A549 (cell line): Measurements from ENCODE around the gene FBXW12. TPM values are rescaled to one million over a fixed set of nuclear protein-coding genes. Genes with fewer than 3 reads are reported as not detected.

Experiments
- ATAC-seq, 2 experiments: fragments of 200-7000 bp in 1 of 2; fragments of >200 bp in 1 of 2; cut with Nextera tagmentation in 1 of 2; cut with Tn5 transposase in 1 of 2; 3 replicates each; pipeline versions ENCODE4 v1.8.0 to v1.9.1; 2018 to 2020; ENCODE audit warnings: mild to moderate bottlenecking in 1 of 2, moderate library complexity in 1 of 2
- CTCF ChIA-PET: fragments of 300-600 bp; sonication (Branson Sonifier 250); formaldehyde crosslinking; extraction: SDS; loops from one replicate; lab custom pipeline; 2021; ENCODE audit warnings: antibody characterized with exemption, inconsistent platforms; lab: Yijun Ruan, JAX
- POLR2A ChIA-PET: fragments of 350-600 bp; formaldehyde crosslinking; extraction: SDS; loops from one replicate; lab custom pipeline; 2021; ENCODE audit warnings: antibody characterized with exemption, inconsistent platforms; lab: Yijun Ruan, JAX
- DNase-seq, 2 experiments: peaks; one replicate each; pipeline versions ENCODE4 v3.0.0 to v3.0.0-alpha.2; 2011 to 2016; ENCODE audit warnings: low read depth in 1 of 2, low spot score in 1 of 2
- FAIRE-seq: peaks from 2 replicates; lab custom pipeline; 2011; peaks lifted over from hg19 to GRCh38; lab: Jason Lieb, UNC
- H3K27ac ChIP-seq, 2 experiments: fragments of >200 bp; sonication (Bioruptor Twin); formaldehyde crosslinking; 3 replicates each; pipeline ENCODE4 v1.5.1; 2016 to 2017
- H3K4me1 ChIP-seq: fragments of >200 bp; sonication (Bioruptor Twin); formaldehyde crosslinking; 3 replicates; pipeline ENCODE4 v1.6.1; 2016
- H3K4me2 ChIP-seq: fragments of >200 bp; sonication (Bioruptor Twin); formaldehyde crosslinking; 3 replicates; pipeline ENCODE4 v1.6.1; 2016
- H3K4me3 ChIP-seq: fragments of >200 bp; sonication (Bioruptor Twin); formaldehyde crosslinking; 3 replicates; pipeline ENCODE4 v1.5.1; 2016
- H3K9me3 ChIP-seq: fragments of >200 bp; sonication (Bioruptor Twin); formaldehyde crosslinking; 3 replicates; pipeline ENCODE4 v1.6.1; 2016
- BCL3 ChIP-seq: fragments of >200 bp; sonication (Bioruptor Twin); formaldehyde crosslinking; IDR thresholded peaks from 3 replicates; pipeline ENCODE4 v1.6.1; 2016
- BHLHE40 ChIP-seq: IDR thresholded peaks from 2 replicates; pipeline ENCODE4 v1.6.1; 2012; ENCODE audit warnings: low read depth, low read length, inconsistent platforms
- E2F6 ChIP-seq: IDR thresholded peaks from 2 replicates; pipeline ENCODE4 v1.6.1; 2012; ENCODE audit warnings: low read depth, borderline replicate concordance
- ESRRA ChIP-seq: fragments of 150-350 bp; IDR thresholded peaks from 2 replicates; pipeline ENCODE4 v1.6.1; 2014; ENCODE audit warnings: mild to moderate bottlenecking, low read length, borderline replicate concordance
- FOSB ChIP-seq: fragments of 250-450 bp; sonication (Bioruptor Pico); IDR thresholded peaks from 2 replicates; pipeline ENCODE4 v1.5.0; 2020; ENCODE audit warnings: mild to moderate bottlenecking, moderate library complexity
- FOSL2 ChIP-seq, 2 experiments: fragments of 450-650 bp in 1 of 2; fragments of >200 bp in 1 of 2; sonication (Bioruptor Twin) in 1 of 2; formaldehyde crosslinking; IDR thresholded peaks; 2 replicates each; pipeline versions ENCODE4 v1.5.0 to v1.6.1; 2016 to 2020; ENCODE audit warnings: mild to moderate bottlenecking in 1 of 2, moderate library complexity in 1 of 2
- GATA3 ChIP-seq: IDR thresholded peaks from 2 replicates; pipeline ENCODE4 v1.6.1; 2012; ENCODE audit warnings: borderline replicate concordance
- HES2 ChIP-seq: fragments of >200 bp; sonication (Bioruptor Twin); formaldehyde crosslinking; IDR thresholded peaks from 2 replicates; pipeline ENCODE4 v1.6.1; 2016
- HEYL ChIP-seq: fragments of 250-450 bp; sonication (Bioruptor Pico); IDR thresholded peaks from 2 replicates; pipeline ENCODE4 v1.8.0; 2021; ENCODE audit warnings: mild to moderate bottlenecking, moderate library complexity
- HOXA7 ChIP-seq: fragments of 250-450 bp; sonication (Bioruptor Pico); IDR thresholded peaks from 2 replicates; pipeline ENCODE4 v1.5.0; 2020; ENCODE audit warnings: mild to moderate bottlenecking, moderate library complexity
- HOXB5 ChIP-seq: fragments of 250-450 bp; sonication (Bioruptor Pico); IDR thresholded peaks from 2 replicates; pipeline ENCODE4 v1.5.0; 2020; ENCODE audit warnings: mild to moderate bottlenecking, moderate library complexity
- KDM1A ChIP-seq: fragments of 200-600 bp; sonication (generic); IDR thresholded peaks from 2 replicates; pipeline ENCODE4 v1.6.1; 2016; ENCODE audit warnings: low read depth, mild to moderate bottlenecking
- MAFK ChIP-seq: fragments of 450-650 bp; IDR thresholded peaks from 2 replicates; pipeline ENCODE4 v1.6.1; 2014; ENCODE audit not compliant: partially characterized antibody
- POLR2A ChIP-seq: IDR thresholded peaks from 2 replicates; pipeline ENCODE4 v1.6.1; 2012; ENCODE audit warnings: mild to moderate bottlenecking, low read length
- REST ChIP-seq: fragments of 200-600 bp; sonication (generic); IDR thresholded peaks from 2 replicates; pipeline ENCODE4 v1.6.1; 2016; ENCODE audit warnings: antibody characterized with exemption, mild to moderate bottlenecking, moderate library complexity
- SMC3 ChIP-seq: fragments of >200 bp; sonication (Bioruptor Twin); formaldehyde crosslinking; IDR thresholded peaks from 3 replicates; pipeline ENCODE4 v1.6.1; 2018; ENCODE audit warnings: inconsistent platforms
- SREBF2 ChIP-seq: fragments of 450-650 bp; IDR thresholded peaks from 2 replicates; pipeline ENCODE4 v1.6.1; 2014; ENCODE audit warnings: mild to moderate bottlenecking, moderate library complexity
- USF2 ChIP-seq: fragments of 450-650 bp; IDR thresholded peaks from 2 replicates; pipeline ENCODE4 v1.6.1; 2014; ENCODE audit warnings: antibody characterized with exemption
- ZNF302 ChIP-seq: fragments of 250-450 bp; sonication (Bioruptor Pico); IDR thresholded peaks from 2 replicates; pipeline ENCODE4 v1.9.0; 2021; ENCODE audit warnings: inconsistent platforms, mild to moderate bottlenecking, moderate library complexity
- WGBS: methylation state at CpG from one replicate; pipeline ENCODE4 v1.1.6; 2017; ENCODE audit errors: missing lambda C conversion rate; 5-methylcytosine and 5-hydroxymethylcytosine counted together
- polyA plus RNA-seq, 4 experiments: library from polyadenylated mRNA; depleted of rRNA in 3 of 4; stranded (reverse); fragments of >200 nt; fragmentation: RNase III in 1 of 4; extraction: RNeasy Plus Mini Kit Qiagen cat#74134 plus additional on column Dnase treatment in 1 of 4; gene quantifications; 2 replicates in 3 of 4; 3 replicates in 1 of 4; pipeline ENCODE4 v1.2.3, GENCODE V29; 2011 to 2017

Gene FBXW12
- polyA plus RNA-seq, 2 of the 4 experiments (the other 2 are of a cell fraction) = not detected

- TF ChIP-seq FOSB (CRISPR knock-in tag) (no peak), SREBF2 (no peak), HOXB5 (CRISPR knock-in tag) (no peak), BHLHE40 (no peak), MAFK (no peak), GATA3 (no peak), HOXA7 (CRISPR knock-in tag) (no peak), ESRRA (no peak), FOSL2 (IDR thresholded peaks at IDR 0.05) (no peak), FOSL2 (CRISPR knock-in tag; IDR thresholded peaks at IDR 0.05) (no peak), HEYL (CRISPR knock-in tag) (no peak), SMC3 (no peak), KDM1A (no peak), POLR2A (no peak), REST (no peak)
- WGBS = 75% methylated on average over 7 of the region's 8 CpGs
- DNase-seq (no peak), ATAC-seq (no peak), FAIRE-seq (no peak)
- Histone ChIP-seq H3K27ac (peak overlapping the region in 1 of 2 experiments; percentile 100; a peak in 1 of 6 replicates), H3K4me2 (peak overlapping the region; percentile 79), H3K9me3 (no peaks in the 10 kb centered on the region), H3K4me3 (no peak overlapping the region), H3K4me1 (peaks cover 44% of the 10 kb centered on the region)
- ChIA-PET CTCF (interaction anchor here (1.8 to 31.5 kb wide), 3 partner anchors 4 to 153 kb away, joined by 4 to 488 read pairs (median 488); partner anchors contain the start of gene PLXNB1), POLR2A (no interaction called here)
These were observed 55.1 kb downstream of the FBXW12 start for GRCh38 chr3:48426944-48427629.

GRCh38 chr3:48427630-48427962, 55.6 kb downstream of the FBXW12 start:
- no peak overlapping the region for H3K4me3 ChIP-seq
- FAIRE-seq (no peak), ATAC-seq (no peak), DNase-seq (no peak)
- ChIA-PET CTCF (interaction anchor here (13.6 to 31.5 kb wide), 2 partner anchors 4 to 14 kb away, joined by 488 read pairs; partner anchors contain the start of gene PLXNB1), POLR2A (no interaction called here)
- no peak for TF ChIP-seq SMC3
- TF ChIP-seq HES2 = no peak
- no peak for TF ChIP-seq FOSB (CRISPR knock-in tag)
- TF ChIP-seq E2F6 = no peak
- no peak for TF ChIP-seq ZNF302 (CRISPR knock-in tag)
- no peak for TF ChIP-seq BCL3
- no peak for TF ChIP-seq USF2
- H3K4me1 ChIP-seq = peaks cover 49% of the 10 kb centered on the region
- H3K9me3 ChIP-seq = no peaks in the 10 kb centered on the region
- 94% methylated on average over 9 of the region's 9 CpGs for WGBS
- H3K4me2 ChIP-seq = peak overlapping the region; percentile 79
- H3K27ac ChIP-seq = peak overlapping the region in 1 of 2 experiments; percentile 100; a peak in 3 of 6 replicates
